ENCODE data around the gene ANTXR1. TPM values are rescaled to one million over a fixed set of nuclear protein-coding genes. Genes with fewer than 3 reads are reported as not detected.

ANTXR1 gene
- total RNA-seq, 1 experiment from 2014 or later, result 0.27 TPM

GRCh38 chr2:68995916-68996315 lies 17.1 kb upstream of the ANTXR1 start:
- Mint-ChIP-seq H3K4me3 (ENCODE audit: unreplicated experiment) (no peak overlapping the region), H3K4me1 (ENCODE audit: low read depth, unreplicated experiment) (no peaks in the 10 kb centered on the region), H3K36me3 (ENCODE audit: insufficient read depth, unreplicated experiment) (no peaks in the 10 kb centered on the region), H3K27ac (ENCODE audit: unreplicated experiment) (no peak overlapping the region), H3K9me3 (ENCODE audit: unreplicated experiment) (no peaks in the 10 kb centered on the region), H3K27me3 (ENCODE audit: insufficient read depth, unreplicated experiment) (peaks cover 14% of the 10 kb centered on the region)
- no peaks in the 10 kb centered on the region for H3K27me3 ChIP-seq (replicated peaks; ENCODE audit: control insufficient read depth, insufficient read depth, low read length)
- H3K9me3 ChIP-seq, result peaks cover 4% of the 10 kb centered on the region; the same call in 1 of the 2 replicates
- no peak overlapping the region for H3K4me3 ChIP-seq (ENCODE audit: low read depth, low read length)
- no peak for DNase-seq
- CTCF ChIA-PET, result no interaction called here
- H3K4me1 ChIP-seq, result no peaks in the 10 kb centered on the region
- POLR2A ChIA-PET, result no interaction called here
- no peak for TF ChIP-seq CTCF (IDR thresholded peaks at IDR 0.05; ENCODE audit: insufficient read depth in 1 of 2, low read depth in 1 of 2, low read length in 1 of 2, severe bottlenecking in 1 of 2, unreplicated experiment in 1 of 2)
- no peaks in the 10 kb centered on the region for H3K36me3 ChIP-seq (ENCODE audit: control insufficient read depth, insufficient read depth, low read length)
- intact Hi-C loops (cut with micrococcal nuclease; ENCODE audit: unreplicated experiment), result no loop called here
- no TSS peak for BruUV-seq (replicated peaks)

GRCh38 chr2:68997401-68997800 lies 15.6 kb upstream of the ANTXR1 start:
- BruUV-seq (replicated peaks), result no TSS peak
- CTCF ChIA-PET, result no interaction called here
- peaks cover 17% of the 10 kb centered on the region for H3K27me3 Mint-ChIP-seq (ENCODE audit: insufficient read depth, unreplicated experiment)

GRCh38 chr2:69001879-69002278 lies 11.1 kb upstream of the ANTXR1 start:
- H3K27me3 ChIP-seq (replicated peaks; ENCODE audit: control insufficient read depth, insufficient read depth, low read length), result no peaks in the 10 kb centered on the region
- no peaks in the 10 kb centered on the region for H3K36me3 ChIP-seq (ENCODE audit: control insufficient read depth, insufficient read depth, low read length)
- Mint-ChIP-seq H3K27me3 (ENCODE audit: insufficient read depth, unreplicated experiment) (peaks cover 17% of the 10 kb centered on the region), H3K9me3 (ENCODE audit: unreplicated experiment) (peaks cover 24% of the 10 kb centered on the region), H3K4me1 (ENCODE audit: low read depth, unreplicated experiment) (no peaks in the 10 kb centered on the region), H3K4me3 (ENCODE audit: unreplicated experiment) (no peak overlapping the region), H3K27ac (ENCODE audit: unreplicated experiment) (no peak overlapping the region), H3K36me3 (ENCODE audit: insufficient read depth, unreplicated experiment) (no peaks in the 10 kb centered on the region)
- no peak overlapping the region for H3K4me3 ChIP-seq (ENCODE audit: low read depth, low read length)
- DNase-seq, result no peak
- no TSS peak for BruUV-seq (replicated peaks)
- POLR2A ChIA-PET, result interaction anchor here (0.6 kb wide), 1 partner anchor 723 kb away, joined by 4 read pairs; no protein-coding TSS in a partner anchor
- CTCF ChIA-PET, result no interaction called here
- no peak for TF ChIP-seq CTCF (IDR thresholded peaks at IDR 0.05; ENCODE audit: insufficient read depth in 1 of 2, low read depth in 1 of 2, low read length in 1 of 2, severe bottlenecking in 1 of 2, unreplicated experiment in 1 of 2)
- peaks cover 15% of the 10 kb centered on the region for H3K9me3 ChIP-seq
- intact Hi-C loops (cut with micrococcal nuclease; ENCODE audit: unreplicated experiment), result no loop called here
- no peaks in the 10 kb centered on the region for H3K4me1 ChIP-seq

More at GRCh38 chr2:68997401-68997800, 15.6 kb upstream of the ANTXR1 start:
- H3K9me3 ChIP-seq, result peaks cover 15% of the 10 kb centered on the region
- no peaks in the 10 kb centered on the region for H3K4me1 ChIP-seq
- no peak for TF ChIP-seq CTCF (IDR thresholded peaks at IDR 0.05; ENCODE audit: insufficient read depth in 1 of 2, low read depth in 1 of 2, low read length in 1 of 2, severe bottlenecking in 1 of 2, unreplicated experiment in 1 of 2)
- no peak overlapping the region for H3K27ac Mint-ChIP-seq (ENCODE audit: unreplicated experiment)
- peaks cover 13% of the 10 kb centered on the region for H3K9me3 Mint-ChIP-seq (ENCODE audit: unreplicated experiment)
- POLR2A ChIA-PET, result no interaction called here
- H3K4me3 Mint-ChIP-seq (ENCODE audit: unreplicated experiment), result no peak overlapping the region
- H3K36me3 Mint-ChIP-seq (ENCODE audit: insufficient read depth, unreplicated experiment), result no peaks in the 10 kb centered on the region
- no peaks in the 10 kb centered on the region for H3K4me1 Mint-ChIP-seq (ENCODE audit: low read depth, unreplicated experiment)
- no peak overlapping the region for H3K4me3 ChIP-seq (ENCODE audit: low read depth, low read length)
- intact Hi-C loops (cut with micrococcal nuclease; ENCODE audit: unreplicated experiment), result no loop called here
- H3K27me3 ChIP-seq (replicated peaks; ENCODE audit: control insufficient read depth, insufficient read depth, low read length), result no peaks in the 10 kb centered on the region
- DNase-seq, result no peak
- H3K36me3 ChIP-seq (ENCODE audit: control insufficient read depth, insufficient read depth, low read length), result no peaks in the 10 kb centered on the region

Data from Caco-2 (cell line).